GM12865 (cell line): ENCODE data around the gene LPIN1.

Experiments
- DNase-seq: peaks from one replicate; pipeline ENCODE4 v3.0.0; 2010; ENCODE audit warnings: low read depth
- H3K4me3 ChIP-seq: 2 replicates; pipeline ENCODE4 v1.5.1; 2011; ENCODE audit warnings: mild to moderate bottlenecking, low read depth, low read length, control low read depth
- CTCF ChIP-seq: IDR thresholded peaks from 2 replicates; pipeline ENCODE4 v1.5.1; 2011; ENCODE audit warnings: low read length, control low read depth, low read depth, inconsistent platforms; ENCODE audit not compliant: insufficient read depth; ENCODE audit errors: missing control alignments

The LPIN1 gene

GRCh38 chr2:11802782-11803191 is 56.4 kb downstream of the LPIN1 start:
- no peak for TF ChIP-seq CTCF
- DNase-seq, result no peak
- H3K4me3 ChIP-seq, result no peak overlapping the region

DNA sequence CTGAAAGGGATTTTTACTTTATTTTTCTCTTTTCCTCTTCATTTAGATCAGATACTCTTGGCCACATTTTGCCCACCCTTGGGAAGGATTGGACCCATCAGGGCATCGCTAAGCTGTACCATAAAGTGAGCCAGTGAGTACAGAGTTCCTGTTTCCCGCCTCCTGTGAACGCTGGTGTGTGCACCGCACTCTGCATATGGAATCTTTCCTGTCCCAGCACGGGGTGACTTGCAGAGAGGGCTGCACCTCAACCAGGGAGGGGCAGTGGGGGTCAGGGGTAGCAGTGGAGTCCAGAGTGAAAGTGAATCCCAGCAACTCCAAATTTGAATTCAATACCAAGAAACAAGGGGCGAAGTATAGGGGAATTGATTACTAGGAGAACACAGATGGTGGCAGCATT is 58.6 kb downstream of the LPIN1 start:
- DNase-seq, result no peak
- no peak for TF ChIP-seq CTCF
- no peak overlapping the region for H3K4me3 ChIP-seq

- DNase-seq, result no peak
- no peak overlapping the region for H3K4me3 ChIP-seq
- no peak for TF ChIP-seq CTCF
Measured at GRCh38 chr2:11805920-11806319, 59.5 kb downstream of the LPIN1 start.

- no peak for DNase-seq
Measured at GRCh38 chr2:11807156-11808015, 61.0 kb downstream of the LPIN1 start.

GRCh38 chr2:11808016-11808400 is 61.6 kb downstream of the LPIN1 start:
- no peak for TF ChIP-seq CTCF
- DNase-seq, result no peak
- no peak overlapping the region for H3K4me3 ChIP-seq

More at GRCh38 chr2:11807156-11808015, 61.0 kb downstream of the LPIN1 start:
- no peak overlapping the region for H3K4me3 ChIP-seq
- TF ChIP-seq CTCF, result no peak

DNA sequence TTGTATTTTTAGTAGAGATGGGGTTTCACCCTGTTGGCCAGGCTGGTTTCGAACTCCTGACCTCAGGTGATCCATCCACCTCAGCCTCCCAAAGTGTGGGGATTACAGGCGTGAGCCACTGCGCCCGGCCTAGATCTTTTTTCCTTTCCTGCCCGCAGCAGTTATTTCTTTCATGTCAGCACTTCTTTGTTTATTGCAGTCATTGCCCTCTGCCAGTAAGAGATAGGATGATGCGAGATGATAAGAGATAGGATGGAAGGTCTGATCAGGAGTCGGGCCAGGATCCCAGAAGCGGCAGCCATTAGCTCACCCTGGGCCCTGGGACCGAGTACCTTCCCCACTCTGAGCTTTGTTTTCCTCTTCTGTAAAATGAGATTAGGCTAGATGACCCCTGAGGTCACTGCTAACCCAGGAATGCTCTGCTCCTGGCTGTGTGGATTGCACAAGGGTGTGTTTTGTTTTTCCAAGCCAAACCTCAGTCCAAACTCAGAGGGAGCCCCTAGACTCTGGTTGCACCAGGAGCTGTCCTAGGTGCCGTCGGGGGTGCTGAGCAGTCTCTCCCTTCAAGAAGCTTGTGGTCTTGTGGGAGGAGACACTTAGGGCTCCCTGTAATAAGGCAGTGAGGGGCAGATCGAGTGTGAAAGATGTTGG is 63.3 kb downstream of the LPIN1 start:
- no peak overlapping the region for H3K4me3 ChIP-seq
- no peak for TF ChIP-seq CTCF
- DNase-seq, result no peak
